ENCODE results near the gene CCDC88C. TPM values are rescaled to one million over a fixed set of nuclear protein-coding genes. Genes with fewer than 3 reads are reported as not detected.
A peak's percentile ranks its signal among the peaks of the same experiment; 100 is the strongest.
"Not testable (repeated sequence)": the region's sequence is repeated elsewhere in the genome, so short reads cannot be mapped to it uniquely, and the experiment has no call there.

Gene CCDC88C
- 10 to 100 TPM; 73.0 to 74.7 TPM for total RNA-seq

- Mint-ChIP-seq H3K27me3 (no peaks in the 10 kb centered on the region), H3K9me3 (no peaks in the 10 kb centered on the region), H3K27ac (peak within 1 kb of the TSS; percentile 100), H3K4me1 (ENCODE audit: low read depth) (peaks cover 42% of the 10 kb centered on the region), H3K4me3 (peak within 1 kb of the TSS; percentile 100), H3K36me3 (peaks cover 37% of the 10 kb centered on the region)
- DNase-seq, result peak; percentile 82
- ChIA-PET CTCF (interaction anchor here (0.7 to 5.5 kb wide), 17 partner anchors 17 to 107 kb away, joined by 3 to 99 read pairs (median 6); no protein-coding TSS in a partner anchor), POLR2A (interaction anchor here (1.0 to 4.8 kb wide), 8 partner anchors 11 to 115 kb away, joined by 3 to 41 read pairs (median 9); partner anchors contain the start of gene PPP4R3A)
- intact Hi-C loops (cut with micrococcal nuclease), result loop anchor here (1.0 to 5.0 kb wide), 7 partner anchors 8 to 455 kb away; partner anchors contain the start of gene RPS6KA5
Measured at GRCh38 chr14:91417120-91417982, at the start of gene CCDC88C. TSS of gene CCDC88C (minus strand) at chr14:91417820. CDS start at chr14:91417690, 130 bp downstream.

GRCh38 chr14:91466192-91466591, 48.6 kb upstream of the CCDC88C start:
- Mint-ChIP-seq H3K4me3 (no peak overlapping the region), H3K36me3 (peaks cover 59% of the 10 kb centered on the region), H3K9me3 (no peaks in the 10 kb centered on the region), H3K27me3 (no peaks in the 10 kb centered on the region), H3K27ac (no peak overlapping the region), H3K4me1 (ENCODE audit: low read depth) (peaks cover 49% of the 10 kb centered on the region)
- DNase-seq, result no peak
- ChIA-PET CTCF (interaction anchor here (1.0 kb wide), 1 partner anchor 143 kb away, joined by 3 read pairs; no protein-coding TSS in a partner anchor), POLR2A (no interaction called here)
- intact Hi-C loops (cut with micrococcal nuclease), result no loop called here

- Mint-ChIP-seq H3K27me3 (no peaks in the 10 kb centered on the region), H3K4me3 (no peak overlapping the region), H3K36me3 (peaks cover 53% of the 10 kb centered on the region), H3K4me1 (ENCODE audit: low read depth) (peaks cover 39% of the 10 kb centered on the region), H3K27ac (peak overlapping the region; percentile 71), H3K9me3 (no peaks in the 10 kb centered on the region)
- intact Hi-C loops (cut with micrococcal nuclease), result no loop called here
- ChIA-PET POLR2A (no interaction called here), CTCF (interaction anchor here (0.6 to 1.1 kb wide), 4 partner anchors 44 to 446 kb away, joined by 3 read pairs; no protein-coding TSS in a partner anchor)
- DNase-seq, result peak; percentile 48
Measured at GRCh38 chr14:91464615-91465205, 47.1 kb upstream of the CCDC88C start.

GRCh38 chr14:91458612-91459011, 41.0 kb upstream of the CCDC88C start:
- intact Hi-C loops (cut with micrococcal nuclease), result no loop called here
- no peak for DNase-seq
- H3K27me3 Mint-ChIP-seq, result no peaks in the 10 kb centered on the region
- no peaks in the 10 kb centered on the region for H3K9me3 Mint-ChIP-seq
- POLR2A ChIA-PET, result no interaction called here
- H3K36me3 Mint-ChIP-seq, result peaks cover 60% of the 10 kb centered on the region
- H3K4me1 Mint-ChIP-seq (ENCODE audit: low read depth), result peaks cover 20% of the 10 kb centered on the region
- no peak overlapping the region for H3K4me3 Mint-ChIP-seq
- CTCF ChIA-PET, result no interaction called here
- H3K27ac Mint-ChIP-seq, result no peak overlapping the region

- ChIA-PET CTCF (no interaction called here), POLR2A (no interaction called here)
- Mint-ChIP-seq H3K27me3 (no peaks in the 10 kb centered on the region), H3K36me3 (peaks cover 44% of the 10 kb centered on the region), H3K9me3 (no peaks in the 10 kb centered on the region), H3K4me3 (no peak overlapping the region), H3K4me1 (ENCODE audit: low read depth) (peaks cover 12% of the 10 kb centered on the region), H3K27ac (no peak overlapping the region)
- intact Hi-C loops (cut with micrococcal nuclease), result no loop called here
- DNase-seq, result no peak
Measured at GRCh38 chr14:91456283-91456682, 38.7 kb upstream of the CCDC88C start.

- intact Hi-C loops (cut with micrococcal nuclease), result no loop called here
- CTCF ChIA-PET, result no interaction called here
- no peak overlapping the region for H3K27ac Mint-ChIP-seq
Measured at GRCh38 chr14:91454580-91454979, 37.0 kb upstream of the CCDC88C start.

GRCh38 chr14:91454155-91454554, 36.5 kb upstream of the CCDC88C start:
- no peak for DNase-seq
- intact Hi-C loops (cut with micrococcal nuclease), result no loop called here
- H3K27me3 Mint-ChIP-seq, result no peaks in the 10 kb centered on the region
- ChIA-PET CTCF (interaction anchor here (1.5 kb wide), 1 partner anchor 131 kb away, joined by 4 read pairs; no protein-coding TSS in a partner anchor), POLR2A (no interaction called here)
- no peak overlapping the region for H3K4me3 Mint-ChIP-seq
- H3K27ac Mint-ChIP-seq, result no peak overlapping the region
- peaks cover 12% of the 10 kb centered on the region for H3K4me1 Mint-ChIP-seq (ENCODE audit: low read depth)
- H3K36me3 Mint-ChIP-seq, result peaks cover 35% of the 10 kb centered on the region
- no peaks in the 10 kb centered on the region for H3K9me3 Mint-ChIP-seq

More at GRCh38 chr14:91454580-91454979, 37.0 kb upstream of the CCDC88C start:
- H3K9me3 Mint-ChIP-seq, result no peaks in the 10 kb centered on the region
- no peak for DNase-seq
- H3K36me3 Mint-ChIP-seq, result peaks cover 35% of the 10 kb centered on the region
- POLR2A ChIA-PET, result no interaction called here
- no peaks in the 10 kb centered on the region for H3K27me3 Mint-ChIP-seq
- no peak overlapping the region for H3K4me3 Mint-ChIP-seq
- H3K4me1 Mint-ChIP-seq (ENCODE audit: low read depth), result peaks cover 12% of the 10 kb centered on the region

GRCh38 chr14:91453744-91454143, 36.1 kb upstream of the CCDC88C start:
- ChIA-PET CTCF (interaction anchor here (1.5 kb wide), 1 partner anchor 130 kb away, joined by 4 read pairs; no protein-coding TSS in a partner anchor), POLR2A (no interaction called here)
- H3K36me3 Mint-ChIP-seq, result peaks cover 34% of the 10 kb centered on the region
- no peaks in the 10 kb centered on the region for H3K9me3 Mint-ChIP-seq
- H3K4me3 Mint-ChIP-seq, result no peak overlapping the region
- no peak for DNase-seq
- intact Hi-C loops (cut with micrococcal nuclease), result no loop called here
- peaks cover 12% of the 10 kb centered on the region for H3K4me1 Mint-ChIP-seq (ENCODE audit: low read depth)
- H3K27ac Mint-ChIP-seq, result no peak overlapping the region
- H3K27me3 Mint-ChIP-seq, result no peaks in the 10 kb centered on the region

GRCh38 chr14:91444335-91445020, 26.9 kb upstream of the CCDC88C start:
- H3K27me3 Mint-ChIP-seq, result peaks cover 8% of the 10 kb centered on the region
- no peak for DNase-seq
- H3K4me3 Mint-ChIP-seq, result no peak overlapping the region
- no peak overlapping the region for H3K27ac Mint-ChIP-seq
- H3K36me3 Mint-ChIP-seq, result no peaks in the 10 kb centered on the region
- POLR2A ChIA-PET, result no interaction called here
- CTCF ChIA-PET, result no interaction called here
- peaks cover 2% of the 10 kb centered on the region for H3K9me3 Mint-ChIP-seq
- H3K4me1 Mint-ChIP-seq (ENCODE audit: low read depth), result no peaks in the 10 kb centered on the region
- intact Hi-C loops (cut with micrococcal nuclease), result no loop called here

GRCh38 chr14:91439345-91439744, 21.7 kb upstream of the CCDC88C start:
- no peak for DNase-seq
- Mint-ChIP-seq H3K27ac (no peak overlapping the region), H3K36me3 (no peaks in the 10 kb centered on the region), H3K4me1 (ENCODE audit: low read depth) (no peaks in the 10 kb centered on the region), H3K9me3 (peaks cover 3% of the 10 kb centered on the region), H3K4me3 (no peak overlapping the region), H3K27me3 (peaks cover 10% of the 10 kb centered on the region)
- ChIA-PET CTCF (interaction anchor here (1.7 kb wide), 1 partner anchor 122 kb away, joined by 5 read pairs; no protein-coding TSS in a partner anchor), POLR2A (no interaction called here)
- intact Hi-C loops (cut with micrococcal nuclease), result no loop called here

- ChIA-PET CTCF (interaction anchor here (1.7 kb wide), 1 partner anchor 121 kb away, joined by 5 read pairs; no protein-coding TSS in a partner anchor), POLR2A (no interaction called here)
- H3K27me3 Mint-ChIP-seq, result peaks cover 10% of the 10 kb centered on the region
- H3K36me3 Mint-ChIP-seq, result no peaks in the 10 kb centered on the region
- H3K9me3 Mint-ChIP-seq, result peaks cover 3% of the 10 kb centered on the region
- no peaks in the 10 kb centered on the region for H3K4me1 Mint-ChIP-seq (ENCODE audit: low read depth)
- no peak overlapping the region for H3K4me3 Mint-ChIP-seq
- intact Hi-C loops (cut with micrococcal nuclease), result no loop called here
- no peak overlapping the region for H3K27ac Mint-ChIP-seq
- no peak for DNase-seq
Measured at GRCh38 chr14:91438845-91439244, 21.2 kb upstream of the CCDC88C start.

- H3K9me3 Mint-ChIP-seq; intact Hi-C loops (cut with micrococcal nuclease); POLR2A ChIA-PET; H3K36me3 Mint-ChIP-seq; DNase-seq; H3K4me1 Mint-ChIP-seq (ENCODE audit: low read depth); H3K27ac Mint-ChIP-seq; CTCF ChIA-PET; H3K4me3 Mint-ChIP-seq; H3K27me3 Mint-ChIP-seq: not testable (repeated sequence)
Measured at GRCh38 chr14:91436266-91436665, 18.6 kb upstream of the CCDC88C start.

Data from activated CD4-positive, alpha-beta memory T cell treated with anti-CD3 and anti-CD28 coated beads for 36 hours (primary cell).